K562 (cell line): Measurements from ENCODE around the gene HOXA10. TPM values are rescaled to one million over a fixed set of nuclear protein-coding genes. Genes with fewer than 3 reads are reported as not detected.

Experiments used
- ATAC-seq: fragments of 200-7000 bp; cut with Tn5 transposase; 3 replicates; pipeline ENCODE4 v1.9.1; 2020; ENCODE audit warnings: moderate library complexity
- BruUV-seq: library from RNA; stranded (reverse); fragments of 400-500 nt; replicated peaks from 2 replicates; lab custom pipeline; 2021; lab: Mats Ljungman, UMichigan
- CTCF ChIA-PET: fragments of 300-600 bp; formaldehyde crosslinking; extraction: SDS; loops from one replicate; lab custom pipeline; 2021; ENCODE audit warnings: low intra/inter-chr PET ratio; lab: Yijun Ruan, JAX
- POLR2A ChIA-PET: fragments of 300-600, 350-650 bp; sonication (Branson Sonifier 250); formaldehyde crosslinking; extraction: SDS; loops from one replicate; lab custom pipeline; 2021; ENCODE audit warnings: antibody characterized with exemption, inconsistent platforms; lab: Yijun Ruan, JAX
- DNase-seq, 4 experiments: peaks; one replicate each; pipeline versions ENCODE4 v3.0.0 to v3.0.0-alpha.2; 2011 to 2018; ENCODE audit warnings: low spot score in 3 of 4, mixed read lengths in 3 of 4; ENCODE audit errors: extremely low read depth in 1 of 4
- FAIRE-seq: peaks from 2 replicates; lab custom pipeline; 2011; peaks lifted over from hg19 to GRCh38; lab: Jason Lieb, UNC
- H2AFZ ChIP-seq: 2 replicates; pipeline ENCODE4 v1.6.0; 2011; ENCODE audit warnings: low read depth, low read length, control low read depth, inconsistent platforms
- H3K27ac ChIP-seq: fragments of 200-600 bp; 3 replicates; pipeline ENCODE4 v1.8.0; 2011; ENCODE audit warnings: low read depth, mild to moderate bottlenecking, control low read depth, inconsistent platforms, low read length, moderate library complexity, mixed read lengths; ENCODE audit errors: extremely low read depth
- H3K27me3 ChIP-seq, 2 experiments: fragments of 300-600 bp in 1 of 2; 2 replicates in 1 of 2; 3 replicates in 1 of 2; pipeline versions ENCODE4 v1.6.0 to v1.8.0; 2011; ENCODE audit warnings: inconsistent platforms in 2 of 2, low read length in 2 of 2, mild to moderate bottlenecking in 1 of 2, mixed read lengths in 1 of 2, moderate library complexity in 1 of 2; ENCODE audit not compliant: control insufficient read depth in 2 of 2, insufficient read depth in 2 of 2
- H3K36me3 ChIP-seq: fragments of 300-600 bp; 3 replicates; pipeline ENCODE4 v1.8.0; 2011; ENCODE audit warnings: mild to moderate bottlenecking, low read length, inconsistent platforms; ENCODE audit not compliant: control insufficient read depth, insufficient read depth
- H3K4me1 ChIP-seq, 2 experiments: fragments of 200-600 bp in 1 of 2; replicated peaks in 1 of 2; 2 replicates in 1 of 2; 3 replicates in 1 of 2; pipeline versions ENCODE4 v1.5.1 to v1.8.0; 2011; ENCODE audit warnings: inconsistent platforms in 2 of 2, low read length in 2 of 2, mild to moderate bottlenecking in 1 of 2, mixed read lengths in 1 of 2, moderate library complexity in 1 of 2; ENCODE audit not compliant: control insufficient read depth in 2 of 2, insufficient read depth in 2 of 2
- H3K4me2 ChIP-seq: 2 replicates; pipeline ENCODE4 v1.6.1; 2011; ENCODE audit warnings: low read length, control low read depth, inconsistent platforms, mixed read lengths; ENCODE audit not compliant: insufficient read depth
- H3K4me3 ChIP-seq: fragments of 200-600 bp; sonication (generic), shearing (Covaris generic); 2 replicates; pipeline ENCODE4 v1.5.1; 2016; ENCODE audit warnings: control low read depth, inconsistent platforms
- H3K79me2 ChIP-seq: fragments of 200-600 bp; 3 replicates; pipeline ENCODE4 v1.8.0; 2011; ENCODE audit warnings: low read length, inconsistent platforms; ENCODE audit not compliant: control insufficient read depth, insufficient read depth
- H3K9ac ChIP-seq, 2 experiments: 2 replicates each; pipeline versions ENCODE4 v1.6.0 to v1.6.1; 2011; ENCODE audit warnings: low read depth in 2 of 2, low read length in 2 of 2, control low read depth in 1 of 2, inconsistent platforms in 1 of 2, mild to moderate bottlenecking in 1 of 2, mixed read lengths in 1 of 2; ENCODE audit not compliant: insufficient read depth in 1 of 2
- H3K9me1 ChIP-seq: one replicate; pipeline ENCODE4 v1.6.0; 2011; ENCODE audit warnings: inconsistent platforms, mild to moderate bottlenecking, low read length, moderate library complexity; ENCODE audit not compliant: control insufficient read depth, insufficient read depth
- H3K9me3 ChIP-seq: replicated peaks from 2 replicates; pipeline ENCODE4 v1.5.1; 2011; ENCODE audit warnings: low read depth, low read length, inconsistent platforms; ENCODE audit not compliant: control insufficient read depth, insufficient read depth
- H4K20me1 ChIP-seq: replicated peaks from 2 replicates; pipeline ENCODE4 v1.6.1; 2011; ENCODE audit warnings: low read length, inconsistent platforms, mixed read lengths; ENCODE audit not compliant: control insufficient read depth, insufficient read depth
- CBX3 ChIP-seq, 2 experiments: IDR thresholded peaks; 1 replicate in 1 of 2; 2 replicates in 1 of 2; pipeline ENCODE4 v1.6.1; 2012; ENCODE audit warnings: inconsistent platforms in 2 of 2, low read length in 2 of 2, borderline replicate concordance in 1 of 2, control low read depth in 1 of 2
- GTF2F1 ChIP-seq: IDR thresholded peaks from 2 replicates; pipeline ENCODE4 v1.6.1; 2011; ENCODE audit warnings: low read depth, low read length, improper control_type of control experiment
- HMG20A ChIP-seq: fragments of 450-650 bp; formaldehyde crosslinking; conservative IDR thresholded peaks from 2 replicates; pipeline ENCODE4 v1.4.0; 2020; ENCODE audit warnings: mild to moderate bottlenecking, mixed read lengths
- PURB ChIP-seq: sonication (generic); formaldehyde crosslinking; IDR thresholded peaks from 2 replicates; pipeline ENCODE4 v1.9.0; 2021; ENCODE audit warnings: low read depth, mild to moderate bottlenecking, missing genetic modification reagents
- ZNF592 ChIP-seq: fragments of 450-650 bp; IDR thresholded peaks from 2 replicates; pipeline ENCODE4 v1.6.1; 2017; ENCODE audit warnings: antibody characterized with exemption, mild to moderate bottlenecking
- ZNF717 ChIP-seq: fragments of 250-450 bp; sonication (Bioruptor Pico); IDR thresholded peaks from 2 replicates; pipeline ENCODE4 v1.5.0; 2021
- ZZZ3 ChIP-seq: fragments of 450-650 bp; IDR thresholded peaks from 2 replicates; pipeline ENCODE4 v1.6.1; 2016; ENCODE audit warnings: antibody characterized with exemption, mild to moderate bottlenecking, moderate library complexity
- WGBS: fragments of 100-300 bp; shearing (Covaris generic); methylation state at CpG from one replicate; pipeline ENCODE4 v1.1.6; 2016; ENCODE audit warnings: low coverage, mixed read lengths; ENCODE audit not compliant: insufficient coverage; ENCODE audit errors: missing lambda C conversion rate; 5-methylcytosine and 5-hydroxymethylcytosine counted together
- in situ Hi-C: fragments of 300-500 bp; cut with MboI; formaldehyde crosslinking; loops from 4 replicates; pipeline ENCODE4 v1.15.0; 2018; ENCODE audit warnings: inconsistent platforms, mixed read lengths
- intact Hi-C: fragments of 100-400 bp; cut with micrococcal nuclease; formaldehyde crosslinking; loops from 2 replicates; pipeline ENCODE4 v1.14.2; 2022
- polyA plus RNA-seq, 8 experiments: library from polyadenylated mRNA; depleted of rRNA in 4 of 8; stranded (reverse) in 5 of 8; unstranded in 3 of 8; fragments of >200 nt; fragmentation: Nextera tagmentation in 2 of 8; fragmentation: Illumina TruSeq in 1 of 8; extraction: Ambion mirVana in 2 of 8; extraction: Trizol in 1 of 8; gene quantifications; 2 replicates each; pipeline versions ENCODE4 v1.2.1 to v1.2.3, GENCODE V29; 2011 to 2014; ENCODE audit warnings: inconsistent platforms in 1 of 8, missing spikeins in 1 of 8
- total RNA-seq, 7 experiments: library from RNA; depleted of rRNA in 6 of 7; stranded (reverse); fragments of >200 nt in 6 of 7; fragmentation: Illumina TruSeq in 2 of 7; extraction: Trizol in 2 of 7; gene quantifications; 2 replicates each; pipeline versions ENCODE4 v1.2.1 to v1.2.3, GENCODE V29; 2011 to 2021; ENCODE audit warnings: low replicate concordance in 1 of 7

Gene HOXA10
- total and polyA plus RNA-seq, 9 of the 15 experiments (the other 6 are each of a cell fraction or from before 2014, with no cell fraction given): not detected

- TF ChIP-seq ZNF717 (CRISPR knock-in tag): no peak
- no peak for TF ChIP-seq ZNF592
- no peak for TF ChIP-seq HMG20A (CRISPR knock-in tag)
- no peak for TF ChIP-seq CBX3 (IDR thresholded peaks at IDR 0.05; ENCODE audit: borderline replicate concordance in 1 of 2, low read length in 2 of 2)
These were observed 41.2 kb upstream of the HOXA10 start (continued) for GRCh38 chr7:27215356-27215755.

GRCh38 chr7:27214239-27214950, 40.3 kb upstream of the HOXA10 start:
- no peak for ATAC-seq
- Histone ChIP-seq H3K27ac (no peak overlapping the region), H3K9me3 (no peaks in the 10 kb centered on the region), H3K79me2 (no peaks in the 10 kb centered on the region), H2AFZ (no peak overlapping the region), H3K4me3 (no peak overlapping the region), H4K20me1 (peaks cover 4% of the 10 kb centered on the region; the same call in 1 of the 2 replicates), H3K4me2 (no peak overlapping the region), H3K9ac (no peak overlapping the region), H3K4me1 (peaks cover 0 to 15% of the 10 kb centered on the region in 2 experiments; a peak in 1 of 5 replicates), H3K27me3 (peaks cover 35 to 70% of the 10 kb centered on the region in 2 experiments), H3K36me3 (no peaks in the 10 kb centered on the region)
- 0% methylated on average over 8 of the region's 8 CpGs for WGBS
- CTCF ChIA-PET: no interaction called here
- no peak for DNase-seq
- FAIRE-seq: no peak
- intact Hi-C loops: loop anchor here (5.0 kb wide), 1 partner anchor 363 kb away; no protein-coding TSS in a partner anchor
- in situ Hi-C loops: no loop called here
- TF ChIP-seq PURB (CRISPR knock-in tag) (no peak), ZZZ3 (no peak), GTF2F1 (no peak)
- TF ChIP-seq, all 486 proteins: peak for 0
- POLR2A ChIA-PET: interaction anchor here (0.7 kb wide), 1 partner anchor 991 kb away, joined by 3 read pairs; no protein-coding TSS in a partner anchor
- BruUV-seq: no TSS peak
- no peaks in the 10 kb centered on the region for H3K9me1 ChIP-seq
